Measurements from ENCODE around the gene MYLK.

GRCh38 chr3:123790254-123791072 lies 93.7 kb downstream of the MYLK start:
- TF ChIP-seq CTCF (IDR thresholded peaks at IDR 0.05) = no peak
- no peak for TF ChIP-seq POLR2A (IDR thresholded peaks at IDR 0.05)

All from lower leg skin (tissue), 3 donors.